Mesenchymal stem cell (in vitro differentiated cells and primary cell): ENCODE measurements around the gene HSD3B7. TPM values are rescaled to one million over a fixed set of nuclear protein-coding genes. Genes with fewer than 3 reads are reported as not detected.
"Not testable (repeated sequence)": the region's sequence is repeated elsewhere in the genome, so short reads cannot be mapped to it uniquely, and the experiment has no call there.

Experiments used
- DNase-seq: peaks from one replicate; pipeline ENCODE4 v3.0.0-alpha.2; 2013
- H2AFZ ChIP-seq: one replicate; pipeline ENCODE4 v1.6.1; 2013; ENCODE audit warnings: low read depth, mild to moderate bottlenecking, control low read depth, inconsistent platforms, low read length, moderate library complexity
- H2AK5ac ChIP-seq: 2 replicates; pipeline ENCODE4 v1.6.1; 2013; ENCODE audit warnings: low read length, moderate library complexity, mild to moderate bottlenecking, inconsistent platforms; ENCODE audit not compliant: severe bottlenecking
- H2BK120ac ChIP-seq: one replicate; pipeline ENCODE4 v1.6.1; 2013; ENCODE audit warnings: low read depth, mild to moderate bottlenecking, inconsistent platforms, low read length, moderate library complexity
- H2BK12ac ChIP-seq, 2 experiments: one replicate each; pipeline ENCODE4 v1.6.1; 2013; ENCODE audit warnings: inconsistent platforms in 2 of 2, low read length in 2 of 2, mild to moderate bottlenecking in 2 of 2, moderate library complexity in 2 of 2, control low read depth in 1 of 2
- H2BK15ac ChIP-seq: one replicate; pipeline ENCODE4 v1.6.1; 2013; ENCODE audit warnings: mild to moderate bottlenecking, low read depth, inconsistent platforms; ENCODE audit not compliant: poor library complexity, severe bottlenecking
- H2BK5ac ChIP-seq: 2 replicates; pipeline ENCODE4 v1.6.1; 2013; ENCODE audit warnings: low read depth, mild to moderate bottlenecking, low read length, control low read depth, inconsistent platforms; ENCODE audit not compliant: poor library complexity, severe bottlenecking
- H3K14ac ChIP-seq, 2 experiments: one replicate each; pipeline ENCODE4 v1.6.1; 2013; ENCODE audit warnings: inconsistent platforms in 2 of 2, low read length in 2 of 2, control low read depth in 1 of 2, mild to moderate bottlenecking in 1 of 2, moderate library complexity in 1 of 2
- H3K18ac ChIP-seq, 2 experiments: one replicate each; pipeline ENCODE4 v1.6.1; 2013; ENCODE audit warnings: inconsistent platforms in 2 of 2, low read length in 2 of 2, control low read depth in 1 of 2, low read depth in 1 of 2, mild to moderate bottlenecking in 1 of 2
- H3K23ac ChIP-seq, 2 experiments: one replicate each; pipeline ENCODE4 v1.6.1; 2013; ENCODE audit warnings: inconsistent platforms in 2 of 2, low read length in 2 of 2, mild to moderate bottlenecking in 2 of 2, moderate library complexity in 2 of 2, control low read depth in 1 of 2
- H3K27ac ChIP-seq: 2 replicates; pipeline ENCODE4 v1.5.1; 2013; ENCODE audit warnings: mild to moderate bottlenecking, moderate library complexity, low read length, control low read depth, inconsistent platforms; ENCODE audit not compliant: poor library complexity, severe bottlenecking
- H3K27me3 ChIP-seq, 2 experiments: 2 replicates each; pipeline versions ENCODE4 v1.6.1 to v1.7.0; 2013; ENCODE audit warnings: low read length in 2 of 2, mild to moderate bottlenecking in 2 of 2, moderate library complexity in 2 of 2, control low read depth in 1 of 2, inconsistent platforms in 1 of 2; ENCODE audit not compliant: control insufficient read depth in 1 of 2, insufficient read depth in 1 of 2
- H3K36me3 ChIP-seq, 2 experiments: 2 replicates each; pipeline versions ENCODE4 v1.6.1 to v1.7.0; 2013; ENCODE audit warnings: low read length in 2 of 2, control low read depth in 1 of 2, inconsistent platforms in 1 of 2, low read depth in 1 of 2, mild to moderate bottlenecking in 1 of 2; ENCODE audit not compliant: insufficient read depth in 2 of 2, control insufficient read depth in 1 of 2
- H3K4ac ChIP-seq, 2 experiments: one replicate each; pipeline ENCODE4 v1.6.1; 2013; ENCODE audit warnings: inconsistent platforms in 2 of 2, low read length in 2 of 2, mild to moderate bottlenecking in 2 of 2, moderate library complexity in 2 of 2, control low read depth in 1 of 2, low read depth in 1 of 2
- H3K4me1 ChIP-seq: 2 replicates; pipeline ENCODE4 v1.6.1; 2013; ENCODE audit warnings: low read depth, low read length, control low read depth; ENCODE audit not compliant: control insufficient read depth, insufficient read depth
- H3K4me2 ChIP-seq: 2 replicates; pipeline ENCODE4 v1.6.1; 2013; ENCODE audit warnings: low read length, mild to moderate bottlenecking, inconsistent platforms; ENCODE audit not compliant: poor library complexity, severe bottlenecking
- H3K4me3 ChIP-seq, 2 experiments: 2 replicates each; pipeline versions ENCODE4 v1.5.1 to v1.7.0; 2013; ENCODE audit warnings: low read length in 2 of 2, mild to moderate bottlenecking in 2 of 2, control low read depth in 1 of 2, low read depth in 1 of 2; ENCODE audit not compliant: insufficient read depth in 1 of 2
- H3K79me1 ChIP-seq: replicated peaks from 2 replicates; pipeline ENCODE4 v1.6.1; 2013; ENCODE audit warnings: mild to moderate bottlenecking, control low read depth, low read length, inconsistent platforms; ENCODE audit not compliant: poor library complexity, severe bottlenecking
- H3K9ac ChIP-seq: 2 replicates; pipeline ENCODE4 v1.7.0; 2013; ENCODE audit warnings: mild to moderate bottlenecking, low read length, moderate library complexity
- H3K9me3 ChIP-seq: 2 replicates; pipeline ENCODE4 v1.7.0; 2013; ENCODE audit warnings: mild to moderate bottlenecking, low read length; ENCODE audit not compliant: control insufficient read depth
- H4K8ac ChIP-seq: one replicate; pipeline ENCODE4 v1.6.1; 2013; ENCODE audit warnings: inconsistent platforms, mild to moderate bottlenecking, low read length, moderate library complexity
- H4K91ac ChIP-seq: one replicate; pipeline ENCODE4 v1.6.1; 2013; ENCODE audit warnings: mild to moderate bottlenecking, low read length, inconsistent platforms
- WGBS: methylation state at CpG from one replicate; pipeline ENCODE4 v1.1.7; 2013; ENCODE audit warnings: mixed read lengths; 5-methylcytosine and 5-hydroxymethylcytosine counted together
- polyA plus RNA-seq, 2 experiments: library from polyadenylated mRNA; stranded (reverse); fragments of 200-250 nt; gene quantifications; one replicate each; pipeline ENCODE4 v1.2.3, GENCODE V29; 2013

HSD3B7 gene
- polyA plus RNA-seq (2013, experiment 1 of 2) = 9.2 TPM
- 9.4 TPM for polyA plus RNA-seq (2013, experiment 2 of 2)

GRCh38 chr16:30984669-30985400 is at the start of gene HSD3B7:
HSD3B7 (plus strand) TSS chr16:30985207; CDS start chr16:30985659, 452 bp downstream.
- Histone ChIP-seq H3K4me2 (peak within 1 kb of the TSS; percentile 75), H2AK5ac (peak within 1 kb of the TSS; percentile 17), H3K18ac (peak within 1 kb of the TSS; percentile 61 to 76), H2BK120ac (peak within 1 kb of the TSS; percentile 39), H3K9ac (peak within 1 kb of the TSS; percentile 93), H4K91ac (peak within 1 kb of the TSS; percentile 65), H3K79me1 (peaks cover 3% of the 10 kb centered on the region), H2AFZ (no peak within 1 kb of the TSS), H4K8ac (peak within 1 kb of the TSS; percentile 91), H3K4ac (peak within 1 kb of the TSS; percentile 43 to 49), H2BK5ac (no peak within 1 kb of the TSS), H3K9me3 (no peaks in the 10 kb centered on the region), H3K27ac (no peak within 1 kb of the TSS), H3K4me3 (peak within 1 kb of the TSS; percentile 43 to 92), H3K36me3 (peaks cover 63 to 78% of the 10 kb centered on the region in 2 experiments), H2BK15ac (peak within 1 kb of the TSS; percentile 90), H3K4me1 (peaks cover 22% of the 10 kb centered on the region), H3K14ac (peak within 1 kb of the TSS in 1 of 2 experiments; percentile 31), H2BK12ac (peak within 1 kb of the TSS; percentile 1 to 45), H3K27me3 (no peaks in the 10 kb centered on the region), H3K23ac (no peak within 1 kb of the TSS)
- peak; percentile 79 for DNase-seq
- WGBS = 40% methylated on average over 21 of the region's 24 CpGs

GRCh38 chr16:30937692-30938091 is 47.3 kb upstream of the HSD3B7 start:
- Histone ChIP-seq H3K27me3 (no peaks in the 10 kb centered on the region), H2BK12ac (no peak overlapping the region), H4K91ac (no peak overlapping the region), H3K14ac (no peak overlapping the region), H3K4me1 (peaks cover 19% of the 10 kb centered on the region), H2AK5ac (no peak overlapping the region), H3K9me3 (no peaks in the 10 kb centered on the region), H3K36me3 (peaks cover 36 to 58% of the 10 kb centered on the region in 2 experiments), H3K4me3 (no peak overlapping the region), H3K9ac (peak overlapping the region; percentile 16), H2BK15ac (no peak overlapping the region), H3K27ac (no peak overlapping the region), H2BK120ac (no peak overlapping the region), H3K79me1 (peaks cover 33% of the 10 kb centered on the region), H3K18ac (no peak overlapping the region), H3K4ac (no peak overlapping the region), H2BK5ac (no peak overlapping the region), H3K23ac (no peak overlapping the region), H3K4me2 (no peak overlapping the region), H2AFZ (no peak overlapping the region), H4K8ac (no peak overlapping the region)
- DNase-seq = no peak
- WGBS = 80% methylated on average over 5 of the region's 5 CpGs

GRCh38 chr16:30939571-30939970 is 45.4 kb upstream of the HSD3B7 start:
- H2BK5ac ChIP-seq, H3K4me3 ChIP-seq, H3K9me3 ChIP-seq, H3K14ac ChIP-seq, H3K27me3 ChIP-seq, H2AFZ ChIP-seq, H4K91ac ChIP-seq, H3K4ac ChIP-seq, H4K8ac ChIP-seq, H3K18ac ChIP-seq, H2BK15ac ChIP-seq, H3K4me2 ChIP-seq, H3K23ac ChIP-seq, H2BK120ac ChIP-seq, H3K9ac ChIP-seq, H2BK12ac ChIP-seq, H2AK5ac ChIP-seq: not testable (repeated sequence)
- peak; percentile 67 for DNase-seq
- Histone ChIP-seq H3K4me1 (peaks cover 18% of the 10 kb centered on the region), H3K27ac (peak overlapping the region; percentile 88), H3K79me1 (peaks cover 41% of the 10 kb centered on the region), H3K36me3 (peaks cover 45 to 57% of the 10 kb centered on the region in 2 experiments)
- 69% methylated on average over 8 of the region's 8 CpGs for WGBS

- Histone ChIP-seq H3K4me2 (peak overlapping the region; percentile 2), H4K91ac (peak overlapping the region; percentile 70), H2BK120ac (no peak overlapping the region), H2AFZ (no peak overlapping the region), H3K18ac (peak overlapping the region; percentile 18 to 66), H3K27ac (peak overlapping the region; percentile 37), H3K36me3 (peaks cover 42 to 49% of the 10 kb centered on the region in 2 experiments), H4K8ac (peak overlapping the region; percentile 75), H3K4me3 (no peak overlapping the region), H3K4ac (peak overlapping the region; percentile 21 to 59), H3K9me3 (no peaks in the 10 kb centered on the region), H3K14ac (no peak overlapping the region), H3K79me1 (peaks cover 35% of the 10 kb centered on the region), H3K23ac (no peak overlapping the region), H3K4me1 (peaks cover 17% of the 10 kb centered on the region), H2BK12ac (peak overlapping the region; percentile 25 to 37), H2BK5ac (no peak overlapping the region), H2AK5ac (peak overlapping the region; percentile 69), H3K27me3 (no peaks in the 10 kb centered on the region), H3K9ac (peak overlapping the region; percentile 82), H2BK15ac (peak overlapping the region; percentile 84)
- WGBS = 30% methylated on average over 12 of the region's 15 CpGs
- peak; percentile 79 for DNase-seq
Observed at GRCh38 chr16:30941600-30942425, 43.2 kb upstream of the HSD3B7 start.
